ENCODE measurements around the gene ANO5. TPM values are rescaled to one million over a fixed set of nuclear protein-coding genes. Genes with fewer than 3 reads are reported as not detected.

Gene ANO5
- total and polyA plus RNA-seq, 2 of the 8 experiments (the other 6 are each of a cell fraction or from before 2014, with no cell fraction given): 2.6 to 5.0 TPM

DNA sequence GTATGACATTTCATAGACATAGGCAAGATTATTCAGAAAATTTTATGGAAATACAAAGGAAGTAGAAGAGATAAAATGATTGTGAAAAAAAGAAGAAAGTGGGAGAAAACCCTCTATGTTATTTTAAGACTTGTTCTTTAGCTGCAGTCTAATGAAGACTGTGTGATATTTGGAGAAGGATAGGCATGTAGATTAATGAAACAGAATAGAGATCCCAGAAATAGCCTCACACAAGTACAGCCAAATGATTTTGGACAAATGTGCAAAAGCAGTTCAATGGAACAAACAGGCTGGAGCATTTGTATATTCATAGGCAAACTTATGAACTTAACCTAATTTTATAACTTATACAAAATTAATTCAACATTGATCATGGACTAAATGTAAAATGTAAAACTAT, 14.3 kb downstream of the ANO5 start:
- Histone ChIP-seq H4K20me1 (replicated peaks in 1 of 2; ENCODE audit: control insufficient read depth in 1 of 2, insufficient read depth in 2 of 2, low read length in 2 of 2) (peaks cover 0 to 2% of the 10 kb centered on the region in 2 experiments), H3K4me2 (ENCODE audit: insufficient read depth in 1 of 2, low read depth in 2 of 2, low read length in 2 of 2) (no peak overlapping the region), H3K9me3 (ENCODE audit: insufficient read depth in 2 of 2, low read depth in 1 of 2, low read length in 1 of 2) (no peaks in the 10 kb centered on the region), H2BK12ac (ENCODE audit: low read depth, low read length) (no peak overlapping the region), H3K36me3 (ENCODE audit: control insufficient read depth in 2 of 4, insufficient read depth in 4 of 4, low read length in 3 of 4) (no peaks in the 10 kb centered on the region), H3K23me2 (ENCODE audit: low read depth, low read length) (no peaks in the 10 kb centered on the region), H2BK5ac (ENCODE audit: low read depth, low read length) (no peak overlapping the region), H4K8ac (ENCODE audit: extremely low read depth, insufficient read depth, low read length) (no peak overlapping the region), H2BK120ac (replicated peaks; ENCODE audit: low read depth, low read length) (no peak overlapping the region), H3K56ac (replicated peaks; ENCODE audit: insufficient read length, low read depth, low read length) (no peak overlapping the region), H3K14ac (ENCODE audit: insufficient read length) (no peak overlapping the region), H3K79me1 (ENCODE audit: low read depth, low read length) (no peaks in the 10 kb centered on the region), H2AFZ (ENCODE audit: low read length) (no peak overlapping the region), H3K27ac (ENCODE audit: low read depth, low read length) (no peak overlapping the region), H2AK5ac (ENCODE audit: low read depth, low read length) (no peak overlapping the region), H4K5ac (ENCODE audit: insufficient read length, low read depth, low read length) (no peak overlapping the region), H4K91ac (replicated peaks; ENCODE audit: insufficient read length, low read length) (no peak overlapping the region), H3K4ac (replicated peaks; ENCODE audit: insufficient read length, low read depth, low read length) (no peak overlapping the region), H3K9ac (replicated peaks in 1 of 4; ENCODE audit: extremely low read depth in 1 of 4, low read depth in 3 of 4, low read length in 3 of 4) (no peak overlapping the region), H3K79me2 (ENCODE audit: control insufficient read depth in 1 of 2, insufficient read depth in 2 of 2, low read length in 2 of 2) (no peaks in the 10 kb centered on the region), H3K4me3 (ENCODE audit: extremely low read depth in 1 of 4, insufficient read depth in 2 of 4, low read depth in 3 of 4, low read length in 4 of 4) (no peak overlapping the region), H3K27me3 (replicated peaks in 1 of 4; ENCODE audit: control insufficient read depth in 3 of 4, extremely low read depth in 1 of 4, insufficient read depth in 3 of 4, low read length in 3 of 4) (no peaks in the 10 kb centered on the region), H2BK15ac (ENCODE audit: low read length) (no peak overlapping the region), H2BK20ac (ENCODE audit: low read length) (no peak overlapping the region), H3K18ac (ENCODE audit: extremely low read depth, low read length) (no peak overlapping the region), H3K4me1 (replicated peaks in 1 of 4; ENCODE audit: control insufficient read depth in 3 of 4, insufficient read depth in 4 of 4, low read length in 3 of 4) (no peaks in the 10 kb centered on the region), H3K23ac (ENCODE audit: insufficient read length) (no peak overlapping the region)
- no peak for TF ChIP-seq TEAD4 (IDR thresholded peaks at IDR 0.05; ENCODE audit: low read depth, low read length)
- TF ChIP-seq SP2 (IDR thresholded peaks at IDR 0.05; ENCODE audit: low read length): no peak
- TF ChIP-seq KDM5A (IDR thresholded peaks at IDR 0.05; ENCODE audit: low read length): no peak
- no peak for TF ChIP-seq GABPA (IDR thresholded peaks at IDR 0.05; ENCODE audit: borderline replicate concordance, insufficient read depth, low read length)
- TF ChIP-seq POLR2AphosphoS5 (IDR thresholded peaks at IDR 0.05; ENCODE audit: low read depth, low read length): no peak
- no peak for TF ChIP-seq GTF2F1 (IDR thresholded peaks at IDR 0.05; ENCODE audit: borderline replicate concordance, low read depth, low read length)
- no peak for TF ChIP-seq HDAC2 (IDR thresholded peaks at IDR 0.05; ENCODE audit: borderline replicate concordance in 1 of 2, low read depth in 2 of 2, low read length in 2 of 2)
- TF ChIP-seq EP300 (IDR thresholded peaks at IDR 0.05; ENCODE audit: borderline replicate concordance in 1 of 2, low read depth in 2 of 2, low read length in 2 of 2): no peak
- no peak for DNase-seq (ENCODE audit: low read depth in 1 of 2, low spot score in 2 of 2)
- FAIRE-seq: no peak
- ChIA-PET CTCF (ENCODE audit: partially characterized antibody) (interaction anchor here (1.8 kb wide), 1 partner anchor 37 kb away, joined by 6 read pairs; no protein-coding TSS in a partner anchor), POLR2A (ENCODE audit: partially characterized antibody) (no interaction called here)

All from H1 (cell line).